Fibroblast of the aortic adventitia (primary cell): ENCODE results near the gene SNX9. TPM values are rescaled to one million over a fixed set of nuclear protein-coding genes. Genes with fewer than 3 reads are reported as not detected.
A peak's percentile ranks its signal among the peaks of the same experiment; 100 is the strongest.
"Not testable (repeated sequence)": the region's sequence is repeated elsewhere in the genome, so short reads cannot be mapped to it uniquely, and the experiment has no call there.

Experiments used
- DNase-seq: peaks from one replicate; pipeline ENCODE4 v3.0.0-alpha.2; 2010; ENCODE audit warnings: low read depth
- H3K4me3 ChIP-seq: 2 replicates; pipeline ENCODE4 v1.5.1; 2011; ENCODE audit warnings: low read depth, mild to moderate bottlenecking, control low read depth, low read length, moderate library complexity
- total RNA-seq: library from RNA; depleted of rRNA; stranded (reverse); fragments of >200 nt; gene quantifications from 2 replicates; pipeline ENCODE4 v1.2.3, GENCODE V29; 2012; ENCODE audit warnings: low replicate concordance
- TF ChIP-seq, protein P1 (sequence below): IDR thresholded peaks from 2 replicates; pipeline ENCODE4 v1.5.1; 2011; ENCODE audit warnings: mild to moderate bottlenecking, low read length, control low read depth, inconsistent platforms; ENCODE audit not compliant: insufficient read depth

SNX9 gene
- total RNA-seq, 1 donor = 182 TPM

DNA sequence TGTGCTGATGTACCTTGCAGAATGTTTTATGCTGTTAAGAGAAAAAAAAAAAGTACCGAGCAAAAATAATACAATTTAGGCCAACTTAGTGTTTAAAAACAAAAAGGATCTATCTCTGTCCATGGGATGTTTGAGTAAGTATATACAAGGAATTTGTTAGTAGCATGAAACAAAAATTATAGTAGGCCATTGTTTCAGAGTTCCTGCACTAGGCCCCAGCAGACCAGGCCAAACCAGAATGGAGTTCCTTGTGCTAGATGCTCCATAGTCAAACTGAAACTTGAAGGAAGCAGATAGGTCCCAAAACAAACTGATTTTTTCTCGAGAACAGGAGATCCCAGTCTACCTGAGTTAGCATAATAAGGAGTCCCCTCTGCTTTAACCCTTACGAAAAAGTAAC is 72.5 kb downstream of the SNX9 start:
- no peak for DNase-seq
- TF ChIP-seq, protein P1, sequence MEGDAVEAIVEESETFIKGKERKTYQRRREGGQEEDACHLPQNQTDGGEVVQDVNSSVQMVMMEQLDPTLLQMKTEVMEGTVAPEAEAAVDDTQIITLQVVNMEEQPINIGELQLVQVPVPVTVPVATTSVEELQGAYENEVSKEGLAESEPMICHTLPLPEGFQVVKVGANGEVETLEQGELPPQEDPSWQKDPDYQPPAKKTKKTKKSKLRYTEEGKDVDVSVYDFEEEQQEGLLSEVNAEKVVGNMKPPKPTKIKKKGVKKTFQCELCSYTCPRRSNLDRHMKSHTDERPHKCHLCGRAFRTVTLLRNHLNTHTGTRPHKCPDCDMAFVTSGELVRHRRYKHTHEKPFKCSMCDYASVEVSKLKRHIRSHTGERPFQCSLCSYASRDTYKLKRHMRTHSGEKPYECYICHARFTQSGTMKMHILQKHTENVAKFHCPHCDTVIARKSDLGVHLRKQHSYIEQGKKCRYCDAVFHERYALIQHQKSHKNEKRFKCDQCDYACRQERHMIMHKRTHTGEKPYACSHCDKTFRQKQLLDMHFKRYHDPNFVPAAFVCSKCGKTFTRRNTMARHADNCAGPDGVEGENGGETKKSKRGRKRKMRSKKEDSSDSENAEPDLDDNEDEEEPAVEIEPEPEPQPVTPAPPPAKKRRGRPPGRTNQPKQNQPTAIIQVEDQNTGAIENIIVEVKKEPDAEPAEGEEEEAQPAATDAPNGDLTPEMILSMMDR = no peak

DNA sequence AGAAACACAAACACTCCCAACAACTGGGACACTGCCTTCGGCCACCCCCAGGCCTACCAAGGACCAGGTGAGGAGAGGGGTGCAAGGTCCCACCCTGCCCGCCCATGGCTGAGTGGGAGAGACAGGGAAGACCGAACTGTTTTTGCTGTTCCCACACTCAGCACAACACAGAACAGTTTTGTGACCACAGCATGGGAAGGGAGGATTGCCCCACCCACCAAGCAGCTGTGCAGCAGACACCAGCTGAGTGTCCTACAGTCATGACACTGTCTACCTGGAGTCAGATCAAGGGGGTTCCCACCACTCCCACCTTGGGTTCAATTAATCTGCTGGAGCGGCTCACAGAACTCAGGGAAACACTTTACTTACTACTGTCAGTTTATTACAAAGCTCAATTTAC is 73.9 kb downstream of the SNX9 start:
- TF ChIP-seq, protein P1 = no peak
- no peak overlapping the region for H3K4me3 ChIP-seq
- DNase-seq = no peak

More for the DNA sequence above, 72.5 kb downstream of the SNX9 start:
- no peak overlapping the region for H3K4me3 ChIP-seq

DNA sequence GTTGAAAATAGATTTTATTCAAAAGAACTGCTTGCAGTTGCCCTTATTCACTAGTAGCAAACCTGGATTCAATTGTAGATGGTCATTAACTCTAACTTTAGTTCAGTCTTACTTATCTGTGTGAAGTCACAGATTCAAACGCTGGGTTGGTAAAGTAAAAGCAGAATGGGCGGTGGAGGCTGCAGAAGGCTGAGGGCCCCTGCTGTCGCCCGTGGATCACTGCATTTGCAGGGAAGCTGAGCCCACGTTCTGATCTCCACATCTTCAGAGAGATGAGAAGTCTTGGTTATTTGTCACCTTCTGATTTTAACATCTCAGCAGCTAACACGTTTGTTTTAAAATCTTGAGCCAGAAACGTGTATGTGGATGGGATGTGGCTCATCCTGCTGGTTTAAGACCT is 75.1 kb downstream of the SNX9 start:
- TF ChIP-seq, protein P1 = no peak
- no peak overlapping the region for H3K4me3 ChIP-seq
- DNase-seq = no peak

DNA sequence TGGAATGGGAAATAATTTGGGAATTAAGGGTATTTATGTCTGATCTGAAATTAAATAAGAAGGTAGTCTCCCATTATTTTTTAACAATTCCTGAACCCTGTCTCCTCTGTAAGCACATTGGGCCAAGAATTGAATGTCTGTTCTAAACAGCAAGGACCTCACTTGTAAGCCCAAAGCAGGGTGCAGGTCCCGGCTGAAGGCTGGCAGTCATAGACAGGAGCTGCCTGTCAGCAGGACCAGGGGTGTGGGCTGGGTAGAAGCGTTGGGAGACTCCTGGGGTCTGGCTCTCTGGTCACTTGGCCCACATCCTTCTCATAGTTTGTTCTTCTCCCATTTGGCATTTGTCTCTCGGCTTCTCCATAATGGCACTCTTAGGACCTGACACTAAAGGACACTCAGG is 75.6 kb downstream of the SNX9 start:
- TF ChIP-seq, protein P1 = no peak
- DNase-seq = no peak
- no peak overlapping the region for H3K4me3 ChIP-seq

DNA sequence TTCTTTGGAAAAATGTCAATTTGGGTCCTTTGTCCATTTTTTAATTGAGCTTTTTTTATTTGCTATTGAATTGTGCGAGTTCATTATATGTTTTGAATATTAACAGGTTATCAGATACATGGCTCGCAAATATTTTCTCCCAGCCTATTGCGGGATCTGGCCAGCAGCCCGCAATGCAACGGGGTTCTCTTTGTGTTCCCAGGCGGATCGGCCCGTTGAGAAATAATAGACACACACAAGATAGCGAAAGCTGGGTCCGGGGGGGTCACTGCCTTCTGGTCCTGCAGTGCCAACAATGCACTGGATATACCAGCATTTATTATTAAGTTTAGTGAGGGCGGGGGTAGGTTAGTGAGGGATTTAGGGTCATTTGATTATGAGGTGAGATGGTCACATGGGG is 77.2 kb downstream of the SNX9 start:
- not testable (repeated sequence) for DNase-seq, H3K4me3 ChIP-seq

DNA sequence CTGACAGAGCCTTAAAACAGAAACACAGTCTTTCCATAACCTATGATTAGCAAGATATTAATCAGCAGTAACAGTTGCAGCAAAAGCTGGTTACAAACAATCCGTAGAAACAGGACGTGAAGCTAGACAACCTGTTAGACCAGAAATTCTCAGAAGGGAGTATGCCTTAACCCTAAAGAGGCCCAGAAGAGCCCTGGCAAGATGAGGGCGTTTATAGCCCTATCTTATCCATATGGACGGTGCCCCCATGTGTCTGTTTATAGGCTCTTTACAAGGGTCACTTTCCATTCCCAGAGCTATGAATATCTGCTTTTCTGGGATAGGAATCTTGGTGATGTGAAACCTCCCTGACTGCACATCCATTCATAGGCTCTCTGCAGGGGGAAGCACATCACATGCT is 77.7 kb downstream of the SNX9 start:
- DNase-seq, H3K4me3 ChIP-seq: not testable (repeated sequence)

DNA sequence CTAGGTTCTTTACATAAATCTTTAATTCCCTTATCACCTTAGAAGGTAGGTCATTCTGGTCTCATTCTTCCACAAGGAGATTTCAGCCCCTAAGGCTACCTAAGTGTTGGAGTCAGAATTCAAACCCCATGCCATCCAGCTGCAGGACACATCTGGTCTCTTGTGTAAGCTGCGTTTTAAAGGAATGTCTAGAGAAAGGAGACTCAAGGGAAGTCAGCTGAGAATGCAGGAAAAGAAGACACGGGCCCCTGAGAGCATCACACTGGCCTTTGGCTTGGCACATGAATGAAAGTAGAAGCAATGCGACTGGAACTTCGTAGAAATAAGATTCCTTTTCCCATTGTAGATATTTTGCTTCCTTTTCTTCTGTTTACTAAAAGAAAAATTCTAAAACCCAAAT is 82.0 kb downstream of the SNX9 start:
- TF ChIP-seq, protein P1 = no peak
- no peak overlapping the region for H3K4me3 ChIP-seq
- no peak for DNase-seq

DNA sequence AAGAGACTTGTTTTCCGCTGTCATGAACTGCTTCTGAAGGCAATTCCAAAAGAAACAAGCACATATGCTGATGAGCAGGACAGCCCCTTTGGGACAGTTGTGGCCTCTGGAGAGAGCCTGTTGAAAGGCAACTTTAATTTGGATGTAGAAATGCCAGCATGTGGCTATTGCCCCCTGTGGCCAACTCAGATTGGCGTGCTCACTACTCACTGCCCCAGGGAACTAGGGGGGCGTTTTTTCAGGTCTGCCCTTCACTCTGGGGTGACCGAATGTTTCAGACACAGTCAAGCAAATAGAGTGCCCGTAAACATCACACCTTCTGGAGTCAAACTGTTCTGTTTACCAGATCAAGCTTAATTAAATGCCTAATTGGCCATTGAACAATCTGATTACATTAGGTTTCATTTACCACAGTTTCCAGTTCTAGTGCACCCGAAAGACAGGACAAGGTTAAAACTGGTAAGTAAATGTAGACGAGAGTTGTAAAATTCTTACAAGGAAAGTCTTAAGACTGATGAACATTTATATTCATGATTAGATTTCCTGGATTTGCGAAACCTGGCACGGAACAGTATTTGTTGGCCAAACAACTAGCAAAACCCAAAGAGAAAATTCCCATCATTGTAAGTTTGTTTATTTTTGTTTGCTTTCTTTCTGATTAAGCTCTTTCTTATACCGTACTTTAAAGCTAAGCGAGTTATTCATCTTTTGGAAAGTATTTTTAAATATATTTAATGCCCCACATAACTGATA is 82.7 kb downstream of the SNX9 start:
- H3K4me3 ChIP-seq = no peak overlapping the region
- DNase-seq = no peak
- TF ChIP-seq, protein P1 = peak; percentile 11
